Measurements from ENCODE around the gene MTM1.

GRCh38 chrX:150698981-150699380 lies 130.6 kb downstream of the MTM1 start:
- TF ChIP-seq CTCF (IDR thresholded peaks at IDR 0.05) (no peak), EP300 (IDR thresholded peaks at IDR 0.05) (no peak), POLR2A (IDR thresholded peaks at IDR 0.05) (no peak)

Data from gastroesophageal sphincter (tissue), 3 donors.